Calu3 (cell line): Measurements from ENCODE around the gene TH. TPM values are rescaled to one million over a fixed set of nuclear protein-coding genes. Genes with fewer than 3 reads are reported as not detected.

Experiments used
- BruUV-seq: library from RNA; stranded (reverse); fragments of 400-500 nt; replicated peaks from 2 replicates; lab custom pipeline; 2021; lab: Mats Ljungman, UMichigan
- CTCF ChIA-PET: fragments of 300-600 bp; sonication (Branson Sonifier 250); formaldehyde crosslinking; loops from one replicate; lab custom pipeline; 2022; ENCODE audit warnings: antibody characterized with exemption; lab: Charles Lee
- DNase-seq: peaks from one replicate; pipeline ENCODE4 v3.0.0; 2022
- H3K27ac Mint-ChIP-seq: one replicate; pipeline ENCODE4 v1.8.0; 2022; ENCODE audit warnings: mixed read lengths; ENCODE audit not compliant: unreplicated experiment
- H3K27me3 Mint-ChIP-seq: one replicate; pipeline ENCODE4 v1.8.0; 2022; ENCODE audit warnings: mixed read lengths; ENCODE audit not compliant: unreplicated experiment
- H3K36me3 Mint-ChIP-seq: one replicate; pipeline ENCODE4 v1.8.0; 2022; ENCODE audit warnings: mild to moderate bottlenecking, moderate library complexity, mixed read lengths; ENCODE audit not compliant: insufficient read depth, unreplicated experiment
- H3K4me1 Mint-ChIP-seq: one replicate; pipeline ENCODE4 v1.8.0; 2022; ENCODE audit warnings: mild to moderate bottlenecking, low read depth, mixed read lengths; ENCODE audit not compliant: unreplicated experiment
- H3K4me3 Mint-ChIP-seq: one replicate; pipeline ENCODE4 v1.8.0; 2022; ENCODE audit warnings: mild to moderate bottlenecking, low read depth, moderate library complexity, mixed read lengths; ENCODE audit not compliant: unreplicated experiment
- H3K9me3 Mint-ChIP-seq: one replicate; pipeline ENCODE4 v1.8.0; 2022; ENCODE audit warnings: low read depth, mixed read lengths; ENCODE audit not compliant: unreplicated experiment
- intact Hi-C: fragments of 100-400 bp; cut with micrococcal nuclease; formaldehyde crosslinking; loops from one replicate; pipeline ENCODE4 v1.10.0; 2022; ENCODE audit not compliant: unreplicated experiment
- total RNA-seq: library from RNA; stranded (reverse); gene quantifications from 2 replicates; pipeline ENCODE4 v1.2.3, GENCODE V29; 2022
- TF ChIP-seq, protein P1 (sequence below): fragments of 200-600 bp; IDR thresholded peaks from one replicate; pipeline ENCODE4 v1.8.0; 2022; ENCODE audit warnings: antibody characterized with exemption; ENCODE audit not compliant: unreplicated experiment

TH gene
- total RNA-seq, 1 experiment from 2014 or later: not detected

DNA sequence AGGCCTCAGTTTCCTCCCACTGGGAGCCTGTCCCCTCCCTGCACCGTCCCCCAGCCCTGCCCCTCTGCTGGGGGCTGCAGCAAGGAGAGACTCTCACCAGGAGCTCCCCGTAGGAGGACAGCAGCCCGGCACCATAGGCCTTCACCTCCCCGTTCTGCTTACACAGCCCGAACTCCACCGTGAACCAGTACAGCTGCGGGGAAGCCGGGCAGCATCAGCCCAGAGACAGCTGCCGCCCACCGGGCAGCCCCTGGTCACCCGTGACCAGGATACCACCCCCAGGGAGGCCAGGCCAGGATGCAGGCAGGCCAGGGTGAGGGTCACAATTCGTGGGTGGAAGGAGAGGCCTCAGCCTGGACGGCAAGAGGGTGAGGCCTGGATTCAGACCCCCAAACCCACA lies 6.0 kb downstream of the TH start:
- H3K27ac Mint-ChIP-seq: no peak overlapping the region
- H3K4me3 Mint-ChIP-seq: no peak overlapping the region
- no peak for DNase-seq
- CTCF ChIA-PET: interaction anchor here (0.8 kb wide), 1 partner anchor 9 kb away, joined by 3 read pairs; no protein-coding TSS in a partner anchor
- peaks cover 9% of the 10 kb centered on the region for H3K4me1 Mint-ChIP-seq
- no TSS peak for BruUV-seq
- TF ChIP-seq, protein P1, sequence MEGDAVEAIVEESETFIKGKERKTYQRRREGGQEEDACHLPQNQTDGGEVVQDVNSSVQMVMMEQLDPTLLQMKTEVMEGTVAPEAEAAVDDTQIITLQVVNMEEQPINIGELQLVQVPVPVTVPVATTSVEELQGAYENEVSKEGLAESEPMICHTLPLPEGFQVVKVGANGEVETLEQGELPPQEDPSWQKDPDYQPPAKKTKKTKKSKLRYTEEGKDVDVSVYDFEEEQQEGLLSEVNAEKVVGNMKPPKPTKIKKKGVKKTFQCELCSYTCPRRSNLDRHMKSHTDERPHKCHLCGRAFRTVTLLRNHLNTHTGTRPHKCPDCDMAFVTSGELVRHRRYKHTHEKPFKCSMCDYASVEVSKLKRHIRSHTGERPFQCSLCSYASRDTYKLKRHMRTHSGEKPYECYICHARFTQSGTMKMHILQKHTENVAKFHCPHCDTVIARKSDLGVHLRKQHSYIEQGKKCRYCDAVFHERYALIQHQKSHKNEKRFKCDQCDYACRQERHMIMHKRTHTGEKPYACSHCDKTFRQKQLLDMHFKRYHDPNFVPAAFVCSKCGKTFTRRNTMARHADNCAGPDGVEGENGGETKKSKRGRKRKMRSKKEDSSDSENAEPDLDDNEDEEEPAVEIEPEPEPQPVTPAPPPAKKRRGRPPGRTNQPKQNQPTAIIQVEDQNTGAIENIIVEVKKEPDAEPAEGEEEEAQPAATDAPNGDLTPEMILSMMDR: no peak
- H3K9me3 Mint-ChIP-seq: no peaks in the 10 kb centered on the region
- intact Hi-C loops: no loop called here
- H3K27me3 Mint-ChIP-seq: peaks cover 38% of the 10 kb centered on the region
- H3K36me3 Mint-ChIP-seq: peaks cover 11% of the 10 kb centered on the region

DNA sequence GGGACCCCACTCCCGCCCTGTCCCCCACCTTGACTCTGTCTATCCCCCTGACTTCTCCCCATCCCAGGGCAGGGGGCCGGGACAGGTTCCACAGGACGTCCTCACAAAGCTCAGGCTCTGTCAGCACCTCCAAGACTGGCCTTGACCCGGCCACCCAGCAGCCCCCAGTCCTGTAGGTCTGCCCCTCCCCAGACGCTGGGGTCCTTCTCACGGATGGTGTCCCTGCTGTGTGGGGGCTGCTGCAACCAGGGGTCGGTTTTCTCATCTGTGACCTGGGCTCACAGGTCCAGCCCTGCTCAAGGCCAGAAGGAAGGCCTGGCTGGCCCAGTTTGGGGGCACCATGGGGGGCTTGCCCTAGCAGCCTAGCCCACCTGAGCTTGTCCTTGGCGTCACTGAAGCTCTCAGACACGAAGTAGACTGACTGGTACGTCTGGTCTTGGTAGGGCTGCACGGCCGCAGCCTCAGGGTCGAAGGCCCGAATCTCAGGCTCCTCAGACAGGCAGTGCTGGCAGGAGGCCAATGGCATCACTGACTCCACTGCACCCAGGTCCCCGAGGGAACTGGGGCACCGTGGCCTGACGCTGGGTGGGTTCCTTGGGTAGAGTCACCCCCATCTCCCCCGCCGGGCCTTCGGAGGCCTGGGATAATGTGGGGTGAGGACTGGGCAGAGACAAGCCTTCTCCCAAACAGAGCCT lies 6.6 kb downstream of the TH start:
- no peak for DNase-seq
- H3K27me3 Mint-ChIP-seq: peaks cover 40% of the 10 kb centered on the region
- TF ChIP-seq, protein P1: no peak
- peaks cover 9% of the 10 kb centered on the region for H3K4me1 Mint-ChIP-seq
- no peak overlapping the region for H3K27ac Mint-ChIP-seq
- BruUV-seq: no TSS peak
- H3K9me3 Mint-ChIP-seq: no peaks in the 10 kb centered on the region
- intact Hi-C loops: no loop called here
- CTCF ChIA-PET: interaction anchor here (0.8 kb wide), 2 partner anchors 9 to 11 kb away, joined by 3 read pairs; no protein-coding TSS in a partner anchor
- no peak overlapping the region for H3K4me3 Mint-ChIP-seq
- peaks cover 11% of the 10 kb centered on the region for H3K36me3 Mint-ChIP-seq

DNA sequence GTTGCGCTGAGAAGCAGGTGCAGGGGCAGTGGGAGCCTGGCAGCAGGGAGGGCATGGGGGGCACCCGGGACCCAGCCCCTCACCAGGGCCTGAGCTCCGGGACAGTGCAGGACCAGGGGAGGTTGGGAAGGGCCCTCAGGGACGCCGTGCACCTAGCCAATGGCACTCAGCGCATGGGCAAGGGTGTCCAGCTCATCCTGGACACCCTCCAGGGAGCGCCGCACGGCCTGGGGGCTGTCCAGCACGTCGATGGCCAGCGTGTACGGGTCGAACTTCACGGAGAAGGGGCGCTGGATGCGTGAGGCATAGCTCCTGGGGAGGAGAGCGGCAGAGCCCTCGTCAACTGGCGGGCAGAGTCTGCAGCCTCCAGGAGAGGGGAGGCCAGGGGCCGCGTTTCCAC lies 7.5 kb downstream of the TH start:
- CTCF ChIA-PET: no interaction called here
- peaks cover 49% of the 10 kb centered on the region for H3K27me3 Mint-ChIP-seq
- no peak for DNase-seq
- peaks cover 9% of the 10 kb centered on the region for H3K4me1 Mint-ChIP-seq
- intact Hi-C loops: no loop called here
- H3K4me3 Mint-ChIP-seq: no peak overlapping the region
- no peak overlapping the region for H3K27ac Mint-ChIP-seq
- peaks cover 10% of the 10 kb centered on the region for H3K36me3 Mint-ChIP-seq
- BruUV-seq: no TSS peak
- TF ChIP-seq, protein P1: no peak
- no peaks in the 10 kb centered on the region for H3K9me3 Mint-ChIP-seq

DNA sequence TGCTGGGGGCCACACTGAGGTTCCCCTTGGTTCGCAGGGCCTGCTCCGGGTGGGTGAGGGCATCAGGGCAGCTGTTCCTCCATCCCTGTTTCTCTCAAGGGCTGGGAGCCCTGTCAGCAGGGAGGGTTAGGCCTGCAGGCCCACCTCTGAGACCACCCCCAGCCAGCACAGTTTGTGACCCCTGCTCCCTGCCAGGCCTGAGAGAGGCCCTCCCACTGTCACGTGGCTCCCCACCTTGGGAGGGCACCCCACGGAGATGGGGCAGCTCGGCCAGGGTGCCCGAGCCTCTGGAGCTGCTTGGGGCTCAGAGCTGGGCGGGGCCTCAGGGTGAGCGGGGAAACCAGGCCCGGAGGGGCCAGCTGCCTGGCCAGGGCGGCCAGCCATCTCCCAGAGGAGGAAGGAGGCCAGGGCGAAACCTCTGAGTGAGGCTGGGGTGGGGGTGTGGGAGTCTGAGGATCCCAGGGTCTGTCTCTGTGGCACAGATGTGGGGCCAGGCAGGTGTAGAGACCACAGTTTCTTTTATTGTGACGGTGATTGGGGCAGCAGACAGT lies 8.1 kb downstream of the TH start:
- H3K36me3 Mint-ChIP-seq: peaks cover 4% of the 10 kb centered on the region
- no TSS peak for BruUV-seq
- DNase-seq: no peak
- CTCF ChIA-PET: interaction anchor here (0.5 to 1.0 kb wide), 2 partner anchors 13 to 142 kb away, joined by 4 to 10 read pairs; no protein-coding TSS in a partner anchor
- peaks cover 6% of the 10 kb centered on the region for H3K4me1 Mint-ChIP-seq
- peaks cover 55% of the 10 kb centered on the region for H3K27me3 Mint-ChIP-seq
- H3K9me3 Mint-ChIP-seq: no peaks in the 10 kb centered on the region
- intact Hi-C loops: no loop called here
- no peak overlapping the region for H3K27ac Mint-ChIP-seq
- no peak overlapping the region for H3K4me3 Mint-ChIP-seq
- TF ChIP-seq, protein P1: no peak
